AG10803 (cell line): Measurements from ENCODE around the gene SMIM28.

Source experiments
- DNase-seq: peaks from one replicate; pipeline ENCODE4 v3.0.0; 2010; ENCODE audit warnings: low read depth
- H3K4me3 ChIP-seq: 2 replicates; pipeline ENCODE4 v1.5.1; 2011; ENCODE audit warnings: mild to moderate bottlenecking, low read length, control low read depth
- CTCF ChIP-seq: conservative IDR thresholded peaks from 2 replicates; pipeline ENCODE4 v1.5.1; 2011; ENCODE audit warnings: mild to moderate bottlenecking, low read length, control low read depth, inconsistent platforms

Gene SMIM28

GRCh38 chr6:138430361-138431145, 52.8 kb downstream of the SMIM28 start:
- no peak for TF ChIP-seq CTCF
- peak; percentile 9 for DNase-seq

GRCh38 chr6:138431256-138432062, 53.8 kb downstream of the SMIM28 start:
- DNase-seq, result no peak
- H3K4me3 ChIP-seq, result no peak overlapping the region
- no peak for TF ChIP-seq CTCF

More at GRCh38 chr6:138430361-138431145, 52.8 kb downstream of the SMIM28 start:
- no peak overlapping the region for H3K4me3 ChIP-seq

- no peak for TF ChIP-seq CTCF
- no peak overlapping the region for H3K4me3 ChIP-seq
- DNase-seq, result no peak
These were observed 54.3 kb downstream of the SMIM28 start for GRCh38 chr6:138432063-138432356.
